HG02973 (cell line): ENCODE results near the gene GABBR2.

Experiments
- ATAC-seq: cut with Tn5 transposase; IDR thresholded peaks from one replicate; pipeline ENCODE4 v1.9.1; 2021; ENCODE audit warnings: moderate library complexity; ENCODE audit not compliant: unreplicated experiment

Gene GABBR2

GRCh38 chr9:98329281-98329680 is 379.5 kb downstream of the GABBR2 start:
- ATAC-seq, result no peak

- no peak for ATAC-seq
These were observed 380.0 kb downstream of the GABBR2 start for GRCh38 chr9:98328770-98329169.

- no peak for ATAC-seq
These were observed 380.6 kb downstream of the GABBR2 start for GRCh38 chr9:98328141-98328540.

GRCh38 chr9:98327249-98327561 is 381.5 kb downstream of the GABBR2 start:
- no peak for ATAC-seq

- ATAC-seq, result no peak
These were observed 382.1 kb downstream of the GABBR2 start for GRCh38 chr9:98326459-98327248.

GRCh38 chr9:98324801-98325200 is 383.9 kb downstream of the GABBR2 start:
- no peak for ATAC-seq

- ATAC-seq, result no peak
These were observed 385.0 kb downstream of the GABBR2 start for GRCh38 chr9:98323831-98324135.

- no peak for ATAC-seq
These were observed 385.5 kb downstream of the GABBR2 start for GRCh38 chr9:98323051-98323830.

GRCh38 chr9:98321269-98321668 is 387.5 kb downstream of the GABBR2 start:
- ATAC-seq, result no peak

GRCh38 chr9:98318834-98319478 is 389.8 kb downstream of the GABBR2 start:
- ATAC-seq, result no peak

GRCh38 chr9:98318041-98318790 is 390.5 kb downstream of the GABBR2 start:
- ATAC-seq, result no peak

- no peak for ATAC-seq
These were observed 391.4 kb downstream of the GABBR2 start for GRCh38 chr9:98317134-98317857.

- no peak for ATAC-seq
These were observed 392.1 kb downstream of the GABBR2 start for GRCh38 chr9:98316445-98317133.

GRCh38 chr9:98315551-98316060 is 393.1 kb downstream of the GABBR2 start:
- ATAC-seq, result no peak

- no peak for ATAC-seq
These were observed 393.7 kb downstream of the GABBR2 start for GRCh38 chr9:98315067-98315453.

GRCh38 chr9:98314381-98315066 is 394.2 kb downstream of the GABBR2 start:
- ATAC-seq, result no peak

GRCh38 chr9:98312365-98312764 is 396.4 kb downstream of the GABBR2 start:
- ATAC-seq, result no peak

- no peak for ATAC-seq
These were observed 397.2 kb downstream of the GABBR2 start for GRCh38 chr9:98311541-98311940.

GRCh38 chr9:98310752-98311392 is 397.9 kb downstream of the GABBR2 start:
- ATAC-seq, result no peak
